Suprapubic skin (tissue), 3 donors: ENCODE data around the gene UNC5B.

Experiments
- CTCF ChIP-seq, 2 donors: fragments of 200-600 bp in 1 of 2; fragments of 450-650 bp in 1 of 2; sonication (generic) in 1 of 2; IDR thresholded peaks; one replicate each; pipeline ENCODE4 v1.5.1; 2016 to 2019; ENCODE audit warnings: antibody characterized with exemption in 2 of 2, mild to moderate bottlenecking in 1 of 2, moderate library complexity in 1 of 2
- EP300 ChIP-seq: sonication (generic); formaldehyde crosslinking; IDR thresholded peaks from one replicate; pipeline ENCODE4 v1.6.1; 2017; ENCODE audit warnings: antibody characterized with exemption
- POLR2A ChIP-seq, 2 donors: fragments of 450-650 bp; IDR thresholded peaks; one replicate each; pipeline ENCODE4 v1.6.1; 2017; ENCODE audit warnings: antibody characterized with exemption in 2 of 2, mild to moderate bottlenecking in 2 of 2, moderate library complexity in 2 of 2

GRCh38 chr10:71297343-71297742, 85.0 kb downstream of the UNC5B start:
- TF ChIP-seq CTCF (IDR thresholded peaks at IDR 0.05) = no peak
- no peak for TF ChIP-seq EP300
- no peak for TF ChIP-seq POLR2A (IDR thresholded peaks at IDR 0.05)
